ENCODE data around the gene HS2ST1. TPM values are rescaled to one million over a fixed set of nuclear protein-coding genes. Genes with fewer than 3 reads are reported as not detected.

HS2ST1 gene
- total RNA-seq, 1 experiment from 2014 or later: 30.1 TPM

DNA sequence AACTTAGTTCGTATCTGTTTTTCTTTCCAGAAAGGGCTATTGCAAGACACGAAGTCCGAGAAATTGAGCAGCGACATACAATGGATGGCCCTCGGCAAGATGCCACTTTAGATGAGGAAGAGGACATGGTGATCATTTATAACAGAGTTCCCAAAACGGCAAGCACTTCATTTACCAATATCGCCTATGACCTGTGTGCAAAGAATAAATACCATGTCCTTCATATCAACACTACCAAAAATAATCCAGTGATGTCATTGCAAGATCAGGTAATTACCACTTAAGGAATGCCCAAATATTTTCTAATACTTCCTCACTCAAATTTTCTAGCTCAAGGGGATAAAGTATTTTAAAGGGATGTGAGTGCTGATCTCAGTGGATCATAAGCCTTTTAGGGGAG, 158.5 kb downstream of the HS2ST1 start:
- Histone ChIP-seq H3K9ac (ENCODE audit: low read length) (no peak overlapping the region), H3K27ac (ENCODE audit: low read depth, low read length) (no peak overlapping the region), H3K9me2 (ENCODE audit: insufficient read depth) (no peaks in the 10 kb centered on the region), H4K20me1 (ENCODE audit: insufficient read depth) (no peaks in the 10 kb centered on the region), H3K4me1 (ENCODE audit: control insufficient read depth in 1 of 2, insufficient read depth in 2 of 2, low read length in 2 of 2) (peaks cover 2 to 8% of the 10 kb centered on the region in 2 experiments; a peak in 2 of 4 replicates), H3K4me3 (replicated peaks in 1 of 2; ENCODE audit: low read depth in 1 of 2, low read length in 2 of 2) (no peak overlapping the region), H3K4me2 (ENCODE audit: low read length) (no peak overlapping the region), H2AFZ (ENCODE audit: low read depth, low read length, poor library complexity, severe bottlenecking) (no peak overlapping the region), H3K36me3 (ENCODE audit: control insufficient read depth in 1 of 2, insufficient read depth in 2 of 2, low read length in 2 of 2) (no peaks in the 10 kb centered on the region), H3K27me3 (ENCODE audit: insufficient read depth, low read length) (no peaks in the 10 kb centered on the region), H3K79me2 (ENCODE audit: insufficient read depth, low read length) (no peaks in the 10 kb centered on the region), H3K9me3 (ENCODE audit: control insufficient read depth in 1 of 2, insufficient read depth in 1 of 2, low read depth in 1 of 2, low read length in 2 of 2) (no peaks in the 10 kb centered on the region)
- BruUV-seq (replicated peaks): no TSS peak
- ChIA-PET RAD21 (ENCODE audit: low non-redundant PET in 1 of 2, low total read pairs in 2 of 2, uncharacterized antibody in 2 of 2, unreplicated experiment in 2 of 2) (no interaction called here), POLR2A (no interaction called here), CTCF (interaction anchor here (3.8 kb wide), 1 partner anchor 12 kb away, joined by 19 read pairs; no protein-coding TSS in a partner anchor)
- DNase-seq (ENCODE audit: low read depth, low spot score) (no peak), ATAC-seq (no peak)
- TF ChIP-seq EZH2phosphoT487 (IDR thresholded peaks at IDR 0.05; ENCODE audit: borderline replicate concordance) (no peak), EGR1 (IDR thresholded peaks at IDR 0.05; ENCODE audit: low read depth) (no peak), SP1 (IDR thresholded peaks at IDR 0.05; ENCODE audit: low read depth) (no peak), ZNF274 (IDR thresholded peaks at IDR 0.05; ENCODE audit: low read depth, low read length) (no peak), SIN3A (IDR thresholded peaks at IDR 0.05; ENCODE audit: low read depth) (no peak)
- TF ChIP-seq, protein P1, sequence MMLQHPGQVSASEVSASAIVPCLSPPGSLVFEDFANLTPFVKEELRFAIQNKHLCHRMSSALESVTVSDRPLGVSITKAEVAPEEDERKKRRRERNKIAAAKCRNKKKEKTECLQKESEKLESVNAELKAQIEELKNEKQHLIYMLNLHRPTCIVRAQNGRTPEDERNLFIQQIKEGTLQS (IDR thresholded peaks at IDR 0.05): no peak
- TF ChIP-seq, protein P2, sequence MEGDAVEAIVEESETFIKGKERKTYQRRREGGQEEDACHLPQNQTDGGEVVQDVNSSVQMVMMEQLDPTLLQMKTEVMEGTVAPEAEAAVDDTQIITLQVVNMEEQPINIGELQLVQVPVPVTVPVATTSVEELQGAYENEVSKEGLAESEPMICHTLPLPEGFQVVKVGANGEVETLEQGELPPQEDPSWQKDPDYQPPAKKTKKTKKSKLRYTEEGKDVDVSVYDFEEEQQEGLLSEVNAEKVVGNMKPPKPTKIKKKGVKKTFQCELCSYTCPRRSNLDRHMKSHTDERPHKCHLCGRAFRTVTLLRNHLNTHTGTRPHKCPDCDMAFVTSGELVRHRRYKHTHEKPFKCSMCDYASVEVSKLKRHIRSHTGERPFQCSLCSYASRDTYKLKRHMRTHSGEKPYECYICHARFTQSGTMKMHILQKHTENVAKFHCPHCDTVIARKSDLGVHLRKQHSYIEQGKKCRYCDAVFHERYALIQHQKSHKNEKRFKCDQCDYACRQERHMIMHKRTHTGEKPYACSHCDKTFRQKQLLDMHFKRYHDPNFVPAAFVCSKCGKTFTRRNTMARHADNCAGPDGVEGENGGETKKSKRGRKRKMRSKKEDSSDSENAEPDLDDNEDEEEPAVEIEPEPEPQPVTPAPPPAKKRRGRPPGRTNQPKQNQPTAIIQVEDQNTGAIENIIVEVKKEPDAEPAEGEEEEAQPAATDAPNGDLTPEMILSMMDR (IDR thresholded peaks at IDR 0.05 in 2 of 3, conservative IDR thresholded peaks at IDR 0.05 in 1 of 3; ENCODE audit: borderline replicate concordance in 1 of 3, insufficient read depth in 1 of 3, low read depth in 2 of 3, low read length in 2 of 3): no peak
- TF ChIP-seq, protein P3, sequence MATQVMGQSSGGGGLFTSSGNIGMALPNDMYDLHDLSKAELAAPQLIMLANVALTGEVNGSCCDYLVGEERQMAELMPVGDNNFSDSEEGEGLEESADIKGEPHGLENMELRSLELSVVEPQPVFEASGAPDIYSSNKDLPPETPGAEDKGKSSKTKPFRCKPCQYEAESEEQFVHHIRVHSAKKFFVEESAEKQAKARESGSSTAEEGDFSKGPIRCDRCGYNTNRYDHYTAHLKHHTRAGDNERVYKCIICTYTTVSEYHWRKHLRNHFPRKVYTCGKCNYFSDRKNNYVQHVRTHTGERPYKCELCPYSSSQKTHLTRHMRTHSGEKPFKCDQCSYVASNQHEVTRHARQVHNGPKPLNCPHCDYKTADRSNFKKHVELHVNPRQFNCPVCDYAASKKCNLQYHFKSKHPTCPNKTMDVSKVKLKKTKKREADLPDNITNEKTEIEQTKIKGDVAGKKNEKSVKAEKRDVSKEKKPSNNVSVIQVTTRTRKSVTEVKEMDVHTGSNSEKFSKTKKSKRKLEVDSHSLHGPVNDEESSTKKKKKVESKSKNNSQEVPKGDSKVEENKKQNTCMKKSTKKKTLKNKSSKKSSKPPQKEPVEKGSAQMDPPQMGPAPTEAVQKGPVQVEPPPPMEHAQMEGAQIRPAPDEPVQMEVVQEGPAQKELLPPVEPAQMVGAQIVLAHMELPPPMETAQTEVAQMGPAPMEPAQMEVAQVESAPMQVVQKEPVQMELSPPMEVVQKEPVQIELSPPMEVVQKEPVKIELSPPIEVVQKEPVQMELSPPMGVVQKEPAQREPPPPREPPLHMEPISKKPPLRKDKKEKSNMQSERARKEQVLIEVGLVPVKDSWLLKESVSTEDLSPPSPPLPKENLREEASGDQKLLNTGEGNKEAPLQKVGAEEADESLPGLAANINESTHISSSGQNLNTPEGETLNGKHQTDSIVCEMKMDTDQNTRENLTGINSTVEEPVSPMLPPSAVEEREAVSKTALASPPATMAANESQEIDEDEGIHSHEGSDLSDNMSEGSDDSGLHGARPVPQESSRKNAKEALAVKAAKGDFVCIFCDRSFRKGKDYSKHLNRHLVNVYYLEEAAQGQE (IDR thresholded peaks at IDR 0.05; ENCODE audit: low read depth): no peak
- intact Hi-C loops (cut with micrococcal nuclease): no loop called here

Data from HCT116 (cell line).